A172 (cell line): ENCODE results near the gene SV2A. TPM values are rescaled to one million over a fixed set of nuclear protein-coding genes. Genes with fewer than 3 reads are reported as not detected.
"Not testable (repeated sequence)": the region's sequence is repeated elsewhere in the genome, so short reads cannot be mapped to it uniquely, and the experiment has no call there.

Experiments
- DNase-seq: peaks from one replicate; pipeline ENCODE4 v3.0.0-alpha.2; 2015; ENCODE audit warnings: low spot score
- total RNA-seq: library from RNA; depleted of rRNA; stranded (reverse); fragments of >200 nt; shearing (Covaris generic); gene quantifications from 2 replicates; pipeline ENCODE4 v1.2.3, GENCODE V29; 2014

SV2A gene
- total RNA-seq, 1 experiment from 2014 or later = 32.2 TPM

GRCh38 chr1:149887456-149888246, 30.0 kb downstream of the SV2A start:
- peak; percentile 100 for DNase-seq

GRCh38 chr1:149887196-149887455, 30.5 kb downstream of the SV2A start:
- DNase-seq = not testable (repeated sequence)

GRCh38 chr1:149886396-149887195, 31.0 kb downstream of the SV2A start:
- peak; percentile 100 for DNase-seq

- DNase-seq = not testable (repeated sequence)
Observed at GRCh38 chr1:149886121-149886395, 31.6 kb downstream of the SV2A start.

GRCh38 chr1:149885339-149886120, 32.1 kb downstream of the SV2A start:
- peak; percentile 83 for DNase-seq

GRCh38 chr1:149884433-149885338, 33.0 kb downstream of the SV2A start:
- DNase-seq = peak; percentile 71

GRCh38 chr1:149883598-149884247, 33.9 kb downstream of the SV2A start:
- DNase-seq = no peak

- DNase-seq = no peak
Observed at GRCh38 chr1:149881876-149882275, 35.8 kb downstream of the SV2A start.

- no peak for DNase-seq
Observed at GRCh38 chr1:149879556-149879955, 38.1 kb downstream of the SV2A start.

GRCh38 chr1:149877211-149877946, 40.3 kb downstream of the SV2A start:
- DNase-seq = no peak

GRCh38 chr1:149873060-149873459, 44.6 kb downstream of the SV2A start:
- not testable (repeated sequence) for DNase-seq

GRCh38 chr1:149866887-149867286, 50.8 kb downstream of the SV2A start:
- DNase-seq = not testable (repeated sequence)

GRCh38 chr1:149861497-149862054, 56.1 kb downstream of the SV2A start:
- DNase-seq = not testable (repeated sequence)

- not testable (repeated sequence) for DNase-seq
Observed at GRCh38 chr1:149860684-149861496, 56.8 kb downstream of the SV2A start.

- not testable (repeated sequence) for DNase-seq
Observed at GRCh38 chr1:149860271-149860670, 57.4 kb downstream of the SV2A start.
